HG03354 (cell line): ENCODE results near the gene SLC9A9.

Experiments
- ATAC-seq: cut with Tn5 transposase; IDR thresholded peaks from one replicate; pipeline ENCODE4 v1.9.1; 2021; ENCODE audit warnings: mild to moderate bottlenecking; ENCODE audit not compliant: unreplicated experiment, poor library complexity, severe bottlenecking

SLC9A9 gene

GRCh38 chr3:143222981-143223380 is 625.3 kb downstream of the SLC9A9 start:
- no peak for ATAC-seq

DNA sequence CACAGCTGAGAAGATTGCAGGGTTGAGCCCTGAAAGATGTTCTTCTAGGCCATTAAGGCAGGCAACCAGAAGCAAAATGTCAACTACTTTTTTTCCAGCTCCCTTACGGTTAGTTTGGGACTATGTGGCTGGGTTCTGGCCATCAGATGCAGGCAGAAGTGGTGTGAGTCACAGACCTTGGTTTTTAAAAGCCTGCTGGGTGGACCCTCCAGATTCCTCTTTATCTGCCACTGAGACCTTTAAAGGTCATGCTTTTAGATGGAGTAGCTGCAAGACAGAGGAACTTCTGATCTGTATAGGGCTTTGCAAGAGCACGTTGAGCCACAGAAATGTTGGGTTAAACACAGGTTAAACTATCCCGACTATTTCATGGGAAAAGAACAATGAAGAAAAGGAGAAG is 625.8 kb downstream of the SLC9A9 start:
- ATAC-seq = no peak

- no peak for ATAC-seq
Measured at GRCh38 chr3:143221446-143221845, 626.8 kb downstream of the SLC9A9 start.

DNA sequence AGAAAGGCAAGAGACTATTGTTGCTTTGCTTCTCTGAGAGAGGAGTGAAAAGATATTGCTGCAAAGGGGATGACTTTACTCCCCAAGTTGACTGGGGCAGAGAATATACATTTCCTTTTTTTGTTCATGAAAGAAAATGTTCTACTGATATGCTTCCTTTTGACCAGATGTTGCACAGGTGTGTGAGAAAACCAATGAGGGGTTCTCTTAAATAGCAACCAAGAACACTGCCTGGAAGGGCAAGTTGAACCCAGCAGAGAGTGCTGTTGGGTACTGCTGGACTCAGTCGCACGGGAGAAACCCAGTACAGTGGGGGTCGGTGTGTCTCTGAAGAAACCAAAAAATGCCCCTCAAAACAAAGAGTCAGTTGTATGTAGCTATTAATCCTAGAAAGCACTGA is 627.5 kb downstream of the SLC9A9 start:
- ATAC-seq = no peak

DNA sequence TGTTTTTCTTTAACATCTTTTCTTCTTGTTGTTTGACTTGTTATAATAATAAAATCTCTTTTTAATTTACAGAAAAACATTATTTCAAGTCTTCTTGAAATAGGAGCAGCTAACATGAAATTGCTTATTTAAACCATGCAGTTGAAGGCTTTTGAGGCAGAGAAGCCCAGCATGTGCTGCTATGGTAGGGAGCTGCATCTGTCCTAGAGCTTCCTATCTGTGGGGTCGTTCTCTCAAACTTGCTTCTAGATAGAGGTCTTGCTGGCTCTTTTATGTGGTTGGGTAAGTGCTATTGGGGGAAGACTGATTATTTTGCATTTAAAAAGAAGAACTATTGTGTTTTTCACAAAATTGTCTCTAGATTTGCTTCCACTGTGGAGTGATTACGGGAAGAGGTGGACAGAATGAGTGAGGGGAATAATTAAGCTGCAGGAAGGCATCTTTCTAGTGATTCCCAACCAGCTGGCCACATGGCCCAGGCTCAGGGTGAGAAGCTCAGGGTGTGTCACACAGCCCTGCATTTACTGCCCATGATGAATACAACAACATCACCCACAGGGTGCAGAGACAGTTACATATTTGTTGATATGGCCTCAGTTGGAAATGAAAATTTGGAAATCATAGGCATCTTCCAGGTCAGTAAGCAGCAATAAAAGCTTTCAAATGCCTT is 630.0 kb downstream of the SLC9A9 start:
- ATAC-seq = no peak

DNA sequence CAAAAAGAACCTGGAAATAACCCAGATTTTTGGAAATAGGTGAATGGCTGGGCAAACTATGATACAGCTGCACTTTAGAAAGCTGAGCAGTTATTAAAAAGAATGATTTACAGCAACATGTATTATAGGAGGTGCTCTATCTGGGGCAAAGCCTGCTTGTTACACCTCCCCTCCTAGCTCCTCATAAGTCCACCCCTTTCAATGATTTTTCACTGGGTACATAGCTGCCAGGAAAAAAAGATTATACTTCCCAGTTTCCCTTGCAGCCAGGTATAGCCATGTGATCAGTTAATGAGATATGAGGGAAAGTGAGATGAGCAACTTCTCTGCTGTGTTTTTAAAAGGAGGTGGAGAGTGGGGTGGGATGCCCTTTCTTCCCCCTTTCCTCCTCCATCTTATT is 631.0 kb downstream of the SLC9A9 start:
- no peak for ATAC-seq

DNA sequence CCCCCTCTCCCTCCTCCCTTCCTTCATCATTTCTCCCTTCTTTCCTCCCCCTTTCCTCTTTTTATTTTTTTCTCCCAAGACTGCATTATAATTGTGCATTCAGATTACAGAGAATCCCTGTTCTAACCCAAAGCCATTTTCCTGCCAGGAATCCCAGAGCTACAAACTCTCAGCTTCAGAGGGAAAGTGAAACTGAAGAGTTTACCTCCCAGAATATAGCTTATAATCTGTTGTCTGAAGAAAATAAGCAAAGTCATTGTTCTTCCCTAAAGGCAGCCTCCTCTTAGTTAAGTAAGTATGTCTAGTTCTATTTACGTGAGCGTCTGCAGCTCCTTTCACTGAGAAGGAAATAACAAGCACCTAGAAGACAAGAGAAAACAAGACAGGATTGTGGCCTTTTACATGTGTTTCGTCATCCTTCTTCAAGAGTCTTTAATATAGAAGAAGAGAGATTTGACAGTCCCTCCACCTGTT is 631.5 kb downstream of the SLC9A9 start:
- ATAC-seq = no peak
